B cell (primary cell): ENCODE results near the gene HSPB3. TPM values are rescaled to one million over a fixed set of nuclear protein-coding genes. Genes with fewer than 3 reads are reported as not detected.

Source experiments
- ATAC-seq: fragments of 200-7000 bp; cut with Tn5 transposase; one replicate; pipeline ENCODE4 v1.10.0; 2021; ENCODE audit warnings: low read depth, mild to moderate bottlenecking, moderate number of reproducible peaks, moderate library complexity
- CTCF ChIA-PET: fragments of 350-600 bp; sonication (Branson Sonifier 250); formaldehyde crosslinking; loops from one replicate; lab custom pipeline; 2021; ENCODE audit warnings: antibody characterized with exemption, inconsistent platforms; lab: Charles Lee
- POLR2A ChIA-PET: fragments of 350-600 bp; sonication (Branson Sonifier 250); formaldehyde crosslinking; loops from one replicate; lab custom pipeline; 2021; ENCODE audit warnings: antibody characterized with exemption; lab: Charles Lee
- DNase-seq: peaks from one replicate; pipeline ENCODE4 v3.0.0; 2013
- H2AFZ ChIP-seq: 2 replicates; pipeline ENCODE4 v1.6.1; 2012; ENCODE audit warnings: mild to moderate bottlenecking, low read depth, low read length; ENCODE audit not compliant: insufficient read depth, poor library complexity, severe bottlenecking
- H3K27ac ChIP-seq, 2 donors: 1 replicate in 1 of 2; 2 replicates in 1 of 2; pipeline ENCODE4 v1.5.1; 2012 to 2013; ENCODE audit warnings: low read length in 2 of 2, mild to moderate bottlenecking in 2 of 2, moderate library complexity in 1 of 2
- H3K27me3 ChIP-seq, 4 experiments: fragments of 200-600 bp in 1 of 4; sonication (generic) in 1 of 4; replicated peaks in 1 of 4; 1 replicate in 2 of 4; 2 replicates in 2 of 4; pipeline versions ENCODE4 v1.6.1 to v1.7.0; 2013 to 2016; ENCODE audit warnings: low read length in 3 of 4, mild to moderate bottlenecking in 2 of 4, mixed read lengths in 1 of 4, moderate library complexity in 1 of 4; ENCODE audit not compliant: insufficient read depth in 4 of 4, control insufficient read depth in 3 of 4; ENCODE audit errors: control extremely low read depth in 1 of 4
- H3K36me3 ChIP-seq, 2 experiments: replicated peaks in 1 of 2; 1 replicate in 1 of 2; 2 replicates in 1 of 2; pipeline versions ENCODE4 v1.6.1 to v1.7.1; 2013; ENCODE audit warnings: low read length in 1 of 2; ENCODE audit not compliant: insufficient read depth in 2 of 2, control insufficient read depth in 1 of 2; ENCODE audit errors: control extremely low read depth in 1 of 2, extremely low read depth in 1 of 2
- H3K4me1 ChIP-seq, 2 donors: fragments of 200-600 bp in 1 of 2; sonication (generic) in 1 of 2; 1 replicate in 1 of 2; 2 replicates in 1 of 2; pipeline versions ENCODE4 v1.5.1 to v1.6.1; 2013 to 2017; ENCODE audit warnings: low read length in 2 of 2; ENCODE audit not compliant: control insufficient read depth in 2 of 2, insufficient read depth in 2 of 2
- H3K4me2 ChIP-seq: replicated peaks from 2 replicates; pipeline ENCODE3; 2012; ENCODE audit warnings: mild to moderate bottlenecking, low read depth, low read length; ENCODE audit not compliant: poor library complexity, severe bottlenecking
- H3K4me3 ChIP-seq, 5 experiments: fragments of 200-600 bp in 1 of 5; sonication (generic) in 1 of 5; 1 replicate in 3 of 5; 2 replicates in 2 of 5; pipeline versions ENCODE4 v1.5.1 to v1.7.0; 2011 to 2016; ENCODE audit warnings: low read length in 4 of 5, mild to moderate bottlenecking in 4 of 5, low read depth in 2 of 5, control low read depth in 1 of 5, moderate library complexity in 1 of 5; ENCODE audit not compliant: insufficient read depth in 1 of 5; ENCODE audit errors: control extremely low read depth in 1 of 5, extremely low read depth in 1 of 5
- H3K79me2 ChIP-seq: fragments of 200-600 bp; sonication (generic); one replicate; pipeline ENCODE4 v1.6.0; 2016; ENCODE audit warnings: low read length; ENCODE audit not compliant: control insufficient read depth, insufficient read depth
- H3K9ac ChIP-seq: fragments of 200-600 bp; sonication (generic); 2 replicates; pipeline ENCODE4 v1.6.1; 2017; ENCODE audit warnings: mild to moderate bottlenecking, low read length, moderate library complexity
- H3K9me3 ChIP-seq, 3 donors: one replicate each; pipeline versions ENCODE4 v1.6.1 to v1.7.1; 2013; ENCODE audit warnings: low read length in 2 of 3; ENCODE audit not compliant: control insufficient read depth in 2 of 3, insufficient read depth in 1 of 3; ENCODE audit errors: control extremely low read depth in 1 of 3
- H4K20me1 ChIP-seq: 2 replicates; pipeline ENCODE4 v1.6.0; 2012; ENCODE audit warnings: mild to moderate bottlenecking, low read length; ENCODE audit not compliant: insufficient read depth, control insufficient read depth, poor library complexity, severe bottlenecking
- H3K27ac Mint-ChIP-seq: one replicate; pipeline ENCODE4 v1.8.0; 2021; ENCODE audit warnings: mixed read lengths
- H3K27me3 Mint-ChIP-seq: one replicate; pipeline ENCODE4 v1.8.0; 2021; ENCODE audit warnings: mixed read lengths
- H3K4me1 Mint-ChIP-seq: one replicate; pipeline ENCODE4 v1.8.0; 2021; ENCODE audit warnings: mixed read lengths
- H3K4me3 Mint-ChIP-seq: one replicate; pipeline ENCODE4 v1.8.0; 2021; ENCODE audit warnings: mixed read lengths
- H3K9me3 Mint-ChIP-seq: one replicate; pipeline ENCODE4 v1.8.0; 2022; ENCODE audit warnings: mixed read lengths; ENCODE audit not compliant: insufficient read depth
- EZH2 ChIP-seq: IDR thresholded peaks from 2 replicates; pipeline ENCODE4 v1.6.1; 2012; ENCODE audit warnings: borderline replicate concordance, low read depth, mild to moderate bottlenecking, moderate library complexity, low read length; ENCODE audit not compliant: insufficient read depth, poor library complexity, severe bottlenecking
- WGBS: methylation state at CpG from one replicate; pipeline ENCODE4 v1.1.5; 2013; ENCODE audit warnings: missing lambda C conversion rate; ENCODE audit not compliant: insufficient coverage; 5-methylcytosine and 5-hydroxymethylcytosine counted together
- intact Hi-C: fragments of 100-400 bp; cut with micrococcal nuclease; formaldehyde crosslinking; loops from one replicate; pipeline ENCODE4 v1.10.0; 2022
- polyA plus RNA-seq: library from polyadenylated mRNA; depleted of rRNA; stranded (reverse); fragments of >200 nt; gene quantifications from 2 replicates; pipeline ENCODE4 v1.2.3, GENCODE V29; 2012
- total RNA-seq, 2 donors: library from RNA; stranded (reverse); fragments of 120-200 nt in 1 of 2; gene quantifications; 1 replicate in 1 of 2; 2 replicates in 1 of 2; pipeline versions ENCODE4 v1.2.3 to v1.2.4, GENCODE V29; 2013 to 2022
- TF ChIP-seq, protein P1 (sequence below): fragments of 200-600 bp; IDR thresholded peaks from one replicate; pipeline ENCODE4 v1.8.0; 2022; ENCODE audit warnings: antibody characterized with exemption, mild to moderate bottlenecking

HSPB3 gene
- total and polyA plus RNA-seq, 2 donors (not counting 1 experiment from before 2014, with no cell fraction given): not detected

DNA sequence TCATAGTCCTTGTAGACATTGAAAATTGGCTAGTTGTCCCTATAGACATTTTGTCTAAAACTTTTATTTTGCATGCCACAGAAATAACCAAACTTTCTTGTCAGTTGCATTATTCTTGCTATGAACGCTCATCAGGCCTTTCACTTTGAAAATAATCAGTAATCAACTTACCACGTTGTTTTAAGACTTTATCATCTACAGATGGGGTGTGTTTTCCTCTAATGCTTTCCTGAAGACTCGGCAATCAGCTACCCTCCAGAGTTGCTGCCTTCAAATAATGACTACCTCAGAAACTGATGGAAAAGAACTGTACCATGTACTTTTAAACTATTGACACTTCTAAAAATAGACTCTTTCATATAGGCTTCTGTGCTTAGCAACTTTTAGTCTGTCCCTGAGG is 33.5 kb upstream of the HSPB3 start:
- no peaks in the 10 kb centered on the region for H4K20me1 ChIP-seq
- H3K4me2 ChIP-seq: no peak overlapping the region
- peaks cover 0 to 5% (median 0%) of the 10 kb centered on the region in 4 experiments for H3K27me3 ChIP-seq
- H3K9ac ChIP-seq: no peak overlapping the region
- no peak overlapping the region for H3K4me3 ChIP-seq
- Mint-ChIP-seq H3K27me3 (peaks cover 27% of the 10 kb centered on the region), H3K9me3 (no peaks in the 10 kb centered on the region), H3K27ac (no peak overlapping the region), H3K4me3 (no peak overlapping the region), H3K4me1 (no peaks in the 10 kb centered on the region)
- DNase-seq (no peak), ATAC-seq (no peak)
- intact Hi-C loops: no loop called here
- no peak overlapping the region for H3K27ac ChIP-seq
- ChIA-PET POLR2A (no interaction called here), CTCF (interaction anchor here (0.7 to 2.3 kb wide), 2 partner anchors 178 to 595 kb away, joined by 3 to 10 read pairs; no protein-coding TSS in a partner anchor)
- H3K36me3 ChIP-seq: no peaks in the 10 kb centered on the region
- TF ChIP-seq, protein P1, sequence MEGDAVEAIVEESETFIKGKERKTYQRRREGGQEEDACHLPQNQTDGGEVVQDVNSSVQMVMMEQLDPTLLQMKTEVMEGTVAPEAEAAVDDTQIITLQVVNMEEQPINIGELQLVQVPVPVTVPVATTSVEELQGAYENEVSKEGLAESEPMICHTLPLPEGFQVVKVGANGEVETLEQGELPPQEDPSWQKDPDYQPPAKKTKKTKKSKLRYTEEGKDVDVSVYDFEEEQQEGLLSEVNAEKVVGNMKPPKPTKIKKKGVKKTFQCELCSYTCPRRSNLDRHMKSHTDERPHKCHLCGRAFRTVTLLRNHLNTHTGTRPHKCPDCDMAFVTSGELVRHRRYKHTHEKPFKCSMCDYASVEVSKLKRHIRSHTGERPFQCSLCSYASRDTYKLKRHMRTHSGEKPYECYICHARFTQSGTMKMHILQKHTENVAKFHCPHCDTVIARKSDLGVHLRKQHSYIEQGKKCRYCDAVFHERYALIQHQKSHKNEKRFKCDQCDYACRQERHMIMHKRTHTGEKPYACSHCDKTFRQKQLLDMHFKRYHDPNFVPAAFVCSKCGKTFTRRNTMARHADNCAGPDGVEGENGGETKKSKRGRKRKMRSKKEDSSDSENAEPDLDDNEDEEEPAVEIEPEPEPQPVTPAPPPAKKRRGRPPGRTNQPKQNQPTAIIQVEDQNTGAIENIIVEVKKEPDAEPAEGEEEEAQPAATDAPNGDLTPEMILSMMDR: no peak
- no peak for TF ChIP-seq EZH2
- no CpG with 5 or more reads among the region's 3 CpGs for WGBS
- no peaks in the 10 kb centered on the region for H3K79me2 ChIP-seq
- H3K4me1 ChIP-seq: no peaks in the 10 kb centered on the region
- no peaks in the 10 kb centered on the region for H3K9me3 ChIP-seq
- no peak overlapping the region for H2AFZ ChIP-seq

DNA sequence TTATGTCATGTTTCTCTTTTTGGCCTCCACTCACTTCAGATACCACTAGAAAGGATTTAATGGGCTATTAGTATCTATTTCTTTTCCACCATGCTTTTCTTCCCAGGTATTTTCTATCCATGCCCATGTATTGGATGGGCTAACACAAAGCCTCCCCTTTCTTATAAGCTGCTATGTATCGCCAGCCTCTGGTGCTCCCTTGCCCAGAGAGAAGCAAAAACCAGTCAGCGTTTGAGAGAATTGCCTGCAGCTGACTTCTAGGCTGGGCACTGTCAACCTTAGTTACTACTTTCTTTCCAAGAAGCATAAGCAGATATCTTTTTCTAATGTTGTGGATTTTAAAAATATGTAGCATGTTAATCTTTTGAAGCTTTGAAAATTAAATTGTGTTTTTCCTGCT is 30.2 kb upstream of the HSPB3 start:
- peaks cover 21% of the 10 kb centered on the region for H3K27me3 Mint-ChIP-seq
- Histone ChIP-seq H3K9ac (no peak overlapping the region), H4K20me1 (no peaks in the 10 kb centered on the region), H3K4me3 (no peak overlapping the region), H3K36me3 (no peaks in the 10 kb centered on the region), H3K4me1 (no peaks in the 10 kb centered on the region), H3K79me2 (no peaks in the 10 kb centered on the region), H3K27ac (no peak overlapping the region), H3K27me3 (peaks cover 0 to 5% (median under 1%) of the 10 kb centered on the region in 4 experiments), H3K4me2 (no peak overlapping the region), H2AFZ (no peak overlapping the region), H3K9me3 (no peaks in the 10 kb centered on the region)
- H3K27ac Mint-ChIP-seq: no peak overlapping the region
- H3K9me3 Mint-ChIP-seq: no peaks in the 10 kb centered on the region
- DNase-seq (no peak), ATAC-seq (no peak)
- WGBS: 100% methylated on average over 1 of the region's 2 CpGs
- intact Hi-C loops: no loop called here
- ChIA-PET CTCF (interaction anchor here (0.6 to 0.8 kb wide), 2 partner anchors 42 to 182 kb away, joined by 3 read pairs; no protein-coding TSS in a partner anchor), POLR2A (no interaction called here)
- no peaks in the 10 kb centered on the region for H3K4me1 Mint-ChIP-seq
- no peak overlapping the region for H3K4me3 Mint-ChIP-seq
- TF ChIP-seq, protein P1: no peak
- no peak for TF ChIP-seq EZH2
